ENCODE results near the gene GAD2.

GRCh38 chr10:26249681-26250080 is 33.1 kb downstream of the GAD2 start:
- TF ChIP-seq CTCF (IDR thresholded peaks at IDR 0.05) = no peak
- no peak for TF ChIP-seq POLR2A (IDR thresholded peaks at IDR 0.05)
- no peak for TF ChIP-seq POLR2AphosphoS5 (IDR thresholded peaks at IDR 0.05; ENCODE audit: insufficient read depth in 1 of 2, low read depth in 1 of 2)
